ENCODE measurements around the gene PTCHD1.

- no peak for TF ChIP-seq CTCF (IDR thresholded peaks at IDR 0.05; ENCODE audit: insufficient read depth, low read depth, low read length)
- TF ChIP-seq EZH2 (IDR thresholded peaks at IDR 0.05; ENCODE audit: insufficient read depth, low read length): no peak
Observed at GRCh38 chrX:23392195-23392594, 57.5 kb downstream of the PTCHD1 start.

All from astrocyte (in vitro differentiated cells and primary cell).